ENCODE measurements around the gene RAN. TPM values are rescaled to one million over a fixed set of nuclear protein-coding genes. Genes with fewer than 3 reads are reported as not detected.
"Not testable (repeated sequence)": the region's sequence is repeated elsewhere in the genome, so short reads cannot be mapped to it uniquely, and the experiment has no call there.

Gene RAN
- total RNA-seq, 1 donor from 2014 or later: 300 TPM

DNA sequence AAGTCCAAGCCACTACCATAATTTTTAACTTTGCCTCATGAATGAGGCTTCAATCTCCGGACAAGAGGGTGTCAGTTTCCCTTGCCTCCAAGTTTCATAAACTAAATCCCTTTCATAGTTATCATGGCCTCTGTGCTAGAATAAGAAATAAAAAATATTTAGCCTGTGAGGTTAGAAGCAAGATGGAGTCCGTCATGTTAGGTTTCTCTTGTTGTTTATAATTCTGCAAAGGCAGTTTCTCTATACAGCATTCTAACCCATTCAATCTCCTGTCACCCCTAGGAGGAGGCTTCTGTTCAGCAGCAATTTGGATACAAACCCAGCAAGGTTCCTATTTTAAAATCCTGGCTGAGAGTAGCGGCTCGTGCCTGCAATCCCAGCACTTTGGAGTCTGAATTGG, 15.8 kb upstream of the RAN start:
- H3K27me3 ChIP-seq (ENCODE audit: low read depth): no peaks in the 10 kb centered on the region
- H3K4me3 ChIP-seq: no peak overlapping the region
- no peaks in the 10 kb centered on the region for H3K4me1 ChIP-seq
- no peak for ATAC-seq
- H3K36me3 ChIP-seq: no peaks in the 10 kb centered on the region
- DNase-seq: no peak
- no peaks in the 10 kb centered on the region for H3K9me3 ChIP-seq
- H3K27ac ChIP-seq: no peak overlapping the region
- intact Hi-C loops (cut with DNase I): no loop called here
- no peak for TF ChIP-seq CTCF (IDR thresholded peaks at IDR 0.05)

GRCh38 chr12:130858084-130858483, 13.8 kb upstream of the RAN start:
- Histone ChIP-seq H3K9me3 (no peaks in the 10 kb centered on the region), H3K27me3 (ENCODE audit: low read depth) (no peaks in the 10 kb centered on the region), H3K4me3 (no peak overlapping the region), H3K27ac (no peak overlapping the region), H3K4me1 (no peaks in the 10 kb centered on the region), H3K36me3 (no peaks in the 10 kb centered on the region)
- intact Hi-C loops (cut with DNase I): no loop called here
- DNase-seq: no peak
- no peak for TF ChIP-seq CTCF (IDR thresholded peaks at IDR 0.05)
- ATAC-seq: no peak

GRCh38 chr12:130859161-130859560, 12.7 kb upstream of the RAN start:
- ATAC-seq: no peak

DNA sequence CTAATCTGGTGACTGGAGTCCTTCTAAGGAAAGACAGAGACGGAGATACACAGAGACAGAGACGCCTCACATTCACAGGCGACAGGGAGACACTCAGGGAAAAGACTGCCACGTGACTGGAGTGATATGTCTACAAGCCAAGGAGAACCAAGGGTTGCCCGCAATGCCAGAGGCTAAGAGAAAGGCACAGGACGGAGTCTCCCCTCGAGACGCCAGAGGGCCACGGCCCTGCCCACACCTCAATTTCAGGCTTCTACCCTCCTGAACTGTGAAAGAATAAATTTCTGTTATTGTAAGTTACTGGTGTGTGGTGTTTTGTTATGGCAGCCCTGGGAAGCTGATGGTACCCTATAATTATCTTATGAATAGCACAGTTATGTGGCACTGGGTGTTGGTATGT, 11.6 kb upstream of the RAN start:
- intact Hi-C loops (cut with DNase I): no loop called here
- DNase-seq: no peak

More at GRCh38 chr12:130859161-130859560, 12.7 kb upstream of the RAN start:
- no peaks in the 10 kb centered on the region for H3K36me3 ChIP-seq
- no peaks in the 10 kb centered on the region for H3K27me3 ChIP-seq (ENCODE audit: low read depth)
- H3K9me3 ChIP-seq: no peaks in the 10 kb centered on the region
- no peak for TF ChIP-seq CTCF (IDR thresholded peaks at IDR 0.05)
- no peak overlapping the region for H3K4me3 ChIP-seq
- H3K4me1 ChIP-seq: no peaks in the 10 kb centered on the region
- intact Hi-C loops (cut with DNase I): no loop called here
- no peak overlapping the region for H3K27ac ChIP-seq
- DNase-seq: no peak

GRCh38 chr12:130862161-130862560, 9.7 kb upstream of the RAN start:
- TF ChIP-seq CTCF (IDR thresholded peaks at IDR 0.05): no peak
- H3K4me1 ChIP-seq: no peaks in the 10 kb centered on the region
- H3K4me3 ChIP-seq: no peak overlapping the region
- H3K36me3 ChIP-seq: no peaks in the 10 kb centered on the region
- no peaks in the 10 kb centered on the region for H3K9me3 ChIP-seq
- H3K27me3 ChIP-seq (ENCODE audit: low read depth): no peaks in the 10 kb centered on the region
- intact Hi-C loops (cut with DNase I): no loop called here
- no peak overlapping the region for H3K27ac ChIP-seq
- DNase-seq (no peak), ATAC-seq (no peak)

More for the DNA sequence above, 11.6 kb upstream of the RAN start:
- no peak overlapping the region for H3K4me3 ChIP-seq
- H3K36me3 ChIP-seq: no peaks in the 10 kb centered on the region
- ATAC-seq: no peak
- no peaks in the 10 kb centered on the region for H3K4me1 ChIP-seq
- H3K27ac ChIP-seq: no peak overlapping the region
- TF ChIP-seq CTCF (IDR thresholded peaks at IDR 0.05): no peak
- H3K9me3 ChIP-seq: no peaks in the 10 kb centered on the region
- no peaks in the 10 kb centered on the region for H3K27me3 ChIP-seq (ENCODE audit: low read depth)

GRCh38 chr12:130862771-130863170, 9.1 kb upstream of the RAN start:
- H3K4me1 ChIP-seq; H3K36me3 ChIP-seq; H3K27ac ChIP-seq; H3K27me3 ChIP-seq (ENCODE audit: low read depth); H3K9me3 ChIP-seq; DNase-seq; intact Hi-C loops (cut with DNase I); H3K4me3 ChIP-seq: not testable (repeated sequence)
- peak in 1 of 2 donors; percentile 15 for ATAC-seq

Measured in lower lobe of right lung (tissue), 2 donors.